Transverse colon (tissue), 4 donors: ENCODE measurements around the gene GALM. TPM values are rescaled to one million over a fixed set of nuclear protein-coding genes. Genes with fewer than 3 reads are reported as not detected.

Experiments
- DNase-seq: peaks from one replicate; pipeline ENCODE4 v3.0.0-alpha.2; 2019
- H3K27ac ChIP-seq, 4 donors: fragments of 200-600 bp; sonication (generic); 2 replicates each; pipeline ENCODE4 v1.5.1; 2016 to 2018; ENCODE audit warnings: inconsistent platforms in 4 of 4
- H3K27me3 ChIP-seq: fragments of 200-600 bp; sonication (generic); 2 replicates; pipeline ENCODE4 v1.5.1; 2017; ENCODE audit warnings: inconsistent platforms
- H3K36me3 ChIP-seq, 4 donors: fragments of 200-600 bp; sonication (generic); 2 replicates each; pipeline ENCODE4 v1.5.1; 2017 to 2019; ENCODE audit warnings: inconsistent platforms in 4 of 4
- H3K4me1 ChIP-seq, 4 donors: fragments of 200-600 bp; sonication (generic); 2 replicates each; pipeline ENCODE4 v1.5.1; 2017 to 2020; ENCODE audit warnings: inconsistent platforms in 4 of 4
- H3K4me3 ChIP-seq, 4 donors: fragments of 200-600 bp; sonication (generic); 1 replicate in 1 of 4; 2 replicates in 3 of 4; pipeline versions ENCODE4 v1.5.1 to v1.6.1; 2017 to 2019; ENCODE audit warnings: inconsistent platforms in 4 of 4
- H3K9me3 ChIP-seq, 2 donors: fragments of 200-600 bp; sonication (generic); 2 replicates each; pipeline ENCODE4 v1.5.1; 2017 to 2019; ENCODE audit warnings: inconsistent platforms in 2 of 2
- EP300 ChIP-seq: sonication (generic); formaldehyde crosslinking; IDR thresholded peaks from one replicate; pipeline ENCODE4 v1.6.1; 2017; ENCODE audit warnings: antibody characterized with exemption, low read depth
- POLR2A ChIP-seq: fragments of 450-650 bp; IDR thresholded peaks from one replicate; pipeline ENCODE4 v1.6.1; 2016; ENCODE audit warnings: antibody characterized with exemption, mild to moderate bottlenecking, moderate library complexity
- POLR2AphosphoS5 ChIP-seq, 3 donors: sonication (generic); formaldehyde crosslinking; IDR thresholded peaks; one replicate each; pipeline ENCODE4 v1.6.1; 2016; ENCODE audit warnings: antibody characterized with exemption in 3 of 3
- WGBS, 2 donors: methylation state at CpG; one replicate each; pipeline ENCODE4 v1.1.5; 2018; ENCODE audit warnings: low coverage in 1 of 2; 5-methylcytosine and 5-hydroxymethylcytosine counted together
- in situ Hi-C, 4 donors: fragments of 200-750 bp; cut with MboI; loops; one replicate each; pipeline versions ENCODE4 v1.15.0 to v1.15.1; 2017; ENCODE audit warnings: low sequenced_read_pairs in 3 of 4, low pct_ligation_motif_present in 1 of 4, low pct_unique_long_range_greater_than_20kb in 1 of 4
- intact Hi-C: fragments of 100-400 bp; cut with DNase I; formaldehyde crosslinking; loops from one replicate; pipeline ENCODE4 v1.15.1; 2023; ENCODE audit warnings: low total_unique reads
- total RNA-seq, 4 donors: library from RNA; depleted of rRNA; stranded (reverse); fragments of >200 nt; gene quantifications; one replicate each; pipeline ENCODE4 v1.1.0, GENCODE V29; 2016
- TF ChIP-seq, protein P1 (sequence below), 5 experiments: fragments of 200-600 bp in 3 of 5; fragments of 450-650 bp in 2 of 5; sonication (generic) in 3 of 5; IDR thresholded peaks; 1 replicate in 2 of 5; 2 replicates in 3 of 5; pipeline ENCODE4 v1.5.1; 2016 to 2017; ENCODE audit warnings: antibody characterized with exemption in 5 of 5, inconsistent platforms in 3 of 5, mild to moderate bottlenecking in 2 of 5, moderate library complexity in 1 of 5

GALM gene
- total RNA-seq, 4 donors from 2014 or later = 35.5 to 80.6 (median 70.9) TPM

DNA sequence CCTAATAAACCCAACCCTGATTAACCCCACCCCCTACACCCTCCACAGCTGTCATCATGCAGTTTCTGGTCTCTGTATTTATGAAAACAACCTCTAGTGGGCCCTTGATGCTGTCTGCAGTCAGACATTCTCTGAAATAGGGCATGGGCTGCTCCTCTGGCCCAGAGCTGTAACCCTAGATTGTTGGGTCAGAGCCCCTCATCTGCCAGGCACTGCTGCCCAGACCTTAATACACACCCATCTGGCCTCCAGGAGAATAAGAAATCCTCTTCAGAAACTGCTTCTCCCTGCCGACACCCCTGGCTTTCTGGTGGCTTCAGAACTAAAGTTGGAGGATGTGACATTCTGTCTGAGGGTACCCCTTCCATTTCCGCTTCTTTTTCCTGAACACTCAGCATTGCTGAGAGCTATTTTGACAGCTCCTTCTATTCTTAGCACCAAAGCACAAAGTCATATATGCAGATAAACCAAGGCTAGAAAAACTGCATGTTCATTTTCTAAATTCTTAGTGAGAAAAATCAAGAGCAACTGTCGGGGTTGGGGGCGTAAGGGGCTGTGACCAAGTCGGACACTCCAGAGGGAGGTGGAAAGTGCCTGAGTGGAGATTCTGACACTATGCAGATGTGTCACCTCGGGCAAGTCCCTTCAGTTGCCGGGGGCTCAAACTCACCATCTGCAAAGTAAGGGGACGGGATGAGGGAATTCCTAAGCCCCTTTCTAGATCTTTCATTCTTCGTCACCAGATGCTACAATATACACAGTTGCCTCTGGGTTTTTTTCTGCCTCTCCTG lies 56.6 kb downstream of the GALM start:
- in situ Hi-C loops (no loop called here), intact Hi-C loops (loop anchor here (10.0 kb wide), 1 partner anchor 118 kb away; the partner anchor contains the start of gene HNRNPLL)
- Histone ChIP-seq H3K4me1 (peaks cover 0 to 16% (median 0%) of the 10 kb centered on the region in 4 donors), H3K27me3 (no peaks in the 10 kb centered on the region), H3K9me3 (no peaks in the 10 kb centered on the region), H3K36me3 (no peaks in the 10 kb centered on the region), H3K27ac (peak overlapping the region in 2 of 4 donors; percentile 4 to 24), H3K4me3 (no peak overlapping the region)
- no peak for DNase-seq
- TF ChIP-seq POLR2AphosphoS5 (IDR thresholded peaks at IDR 0.05) (no peak), EP300 (no peak)
- 68 to 72% methylated on average over 6 to 9 of the region's 9 CpGs for WGBS, 2 donors

DNA sequence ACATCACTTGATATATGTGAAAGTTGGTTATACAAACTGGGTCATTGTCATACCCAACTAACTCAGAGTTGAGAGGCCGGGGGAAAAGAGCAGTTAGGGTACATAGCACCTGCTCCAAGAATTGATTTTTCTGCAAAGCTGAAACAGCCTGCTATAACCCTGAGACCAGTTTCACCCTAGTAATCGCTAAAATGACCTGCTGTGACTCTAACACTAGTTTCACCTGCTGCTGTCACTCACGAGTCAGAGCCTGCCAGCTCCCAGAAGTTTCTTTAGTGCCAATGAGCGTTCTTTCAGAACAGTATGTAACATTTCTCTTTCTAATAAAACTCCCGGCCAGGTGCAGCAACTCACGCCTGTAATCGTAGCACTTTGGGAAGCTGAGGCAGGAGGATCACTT lies 57.3 kb downstream of the GALM start:
- no peak overlapping the region for H3K4me3 ChIP-seq
- H3K27ac ChIP-seq = peak overlapping the region in 2 of 4 donors; percentile 4 to 24
- DNase-seq = no peak
- in situ Hi-C loops = no loop called here
- no peaks in the 10 kb centered on the region for H3K9me3 ChIP-seq
- 49 to 83% methylated on average over 3 to 7 of the region's 7 CpGs for WGBS, 2 donors
- peaks cover 0 to 16% (median 0%) of the 10 kb centered on the region in 4 donors for H3K4me1 ChIP-seq
- intact Hi-C loops = loop anchor here (10.0 kb wide), 1 partner anchor 118 kb away; the partner anchor contains the start of gene HNRNPLL
- TF ChIP-seq POLR2AphosphoS5 (IDR thresholded peaks at IDR 0.05) = no peak
- TF ChIP-seq EP300 = no peak
- TF ChIP-seq POLR2A = no peak
- TF ChIP-seq, protein P1, sequence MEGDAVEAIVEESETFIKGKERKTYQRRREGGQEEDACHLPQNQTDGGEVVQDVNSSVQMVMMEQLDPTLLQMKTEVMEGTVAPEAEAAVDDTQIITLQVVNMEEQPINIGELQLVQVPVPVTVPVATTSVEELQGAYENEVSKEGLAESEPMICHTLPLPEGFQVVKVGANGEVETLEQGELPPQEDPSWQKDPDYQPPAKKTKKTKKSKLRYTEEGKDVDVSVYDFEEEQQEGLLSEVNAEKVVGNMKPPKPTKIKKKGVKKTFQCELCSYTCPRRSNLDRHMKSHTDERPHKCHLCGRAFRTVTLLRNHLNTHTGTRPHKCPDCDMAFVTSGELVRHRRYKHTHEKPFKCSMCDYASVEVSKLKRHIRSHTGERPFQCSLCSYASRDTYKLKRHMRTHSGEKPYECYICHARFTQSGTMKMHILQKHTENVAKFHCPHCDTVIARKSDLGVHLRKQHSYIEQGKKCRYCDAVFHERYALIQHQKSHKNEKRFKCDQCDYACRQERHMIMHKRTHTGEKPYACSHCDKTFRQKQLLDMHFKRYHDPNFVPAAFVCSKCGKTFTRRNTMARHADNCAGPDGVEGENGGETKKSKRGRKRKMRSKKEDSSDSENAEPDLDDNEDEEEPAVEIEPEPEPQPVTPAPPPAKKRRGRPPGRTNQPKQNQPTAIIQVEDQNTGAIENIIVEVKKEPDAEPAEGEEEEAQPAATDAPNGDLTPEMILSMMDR (IDR thresholded peaks at IDR 0.05) = no peak
- no peaks in the 10 kb centered on the region for H3K27me3 ChIP-seq
- H3K36me3 ChIP-seq = no peaks in the 10 kb centered on the region

DNA sequence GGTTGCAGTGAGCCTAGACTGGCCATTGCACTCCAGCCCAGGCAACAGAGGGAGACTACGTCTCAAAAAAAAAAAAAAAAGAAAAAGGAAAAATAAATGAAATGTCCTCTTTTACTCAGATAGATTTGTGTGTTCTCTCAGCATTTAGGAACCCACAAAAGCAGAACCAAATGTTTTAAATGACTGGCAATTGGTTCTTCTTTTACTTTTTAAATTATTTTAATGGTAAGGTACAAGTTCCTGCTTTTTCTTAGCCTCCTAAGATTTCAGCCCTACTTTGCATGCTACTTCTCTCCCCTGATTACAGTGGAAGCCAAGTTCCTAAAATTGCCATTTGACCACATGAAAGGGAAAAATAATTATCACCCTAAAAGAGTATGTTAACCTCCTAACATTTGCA lies 61.7 kb downstream of the GALM start:
- TF ChIP-seq EP300 (no peak), POLR2A (no peak), POLR2AphosphoS5 (IDR thresholded peaks at IDR 0.05) (no peak)
- TF ChIP-seq, protein P1 (IDR thresholded peaks at IDR 0.05) = no peak

DNA sequence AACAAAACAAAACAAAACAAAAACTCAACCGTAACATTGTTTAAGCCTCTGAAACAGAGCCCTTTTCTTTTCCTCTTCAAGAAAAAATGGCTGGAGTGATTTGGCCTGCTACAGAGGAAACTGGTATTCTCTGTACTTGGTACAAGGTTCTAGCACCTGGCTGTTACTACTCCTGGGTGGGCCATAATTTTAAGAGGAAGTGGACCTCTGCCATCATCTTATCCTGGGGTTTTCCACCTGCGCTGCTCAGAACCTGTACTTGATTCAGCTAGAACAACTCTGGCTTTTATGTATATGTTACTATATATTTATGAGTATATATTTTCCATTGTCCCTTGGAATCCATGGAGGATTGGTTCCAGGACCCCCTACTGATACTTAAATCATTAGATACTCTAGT lies 62.8 kb downstream of the GALM start:
- H3K27ac ChIP-seq = no peak overlapping the region
- H3K4me1 ChIP-seq = peaks cover 0 to 4% (median 0%) of the 10 kb centered on the region in 4 donors
- TF ChIP-seq, protein P1 (IDR thresholded peaks at IDR 0.05) = no peak
- TF ChIP-seq POLR2A (no peak), POLR2AphosphoS5 (IDR thresholded peaks at IDR 0.05) (no peak), EP300 (no peak)
- H3K36me3 ChIP-seq = peaks cover 0 to 17% (median 5%) of the 10 kb centered on the region in 4 donors
- in situ Hi-C loops = loop anchor here in 2 of 4 donors (25.0 kb wide), 1 partner anchor 416 kb away; no protein-coding TSS in a partner anchor
- no peaks in the 10 kb centered on the region for H3K9me3 ChIP-seq
- intact Hi-C loops = loop anchor here (10.0 kb wide), 1 partner anchor 124 kb away; the partner anchor contains the start of gene HNRNPLL
- no peak for DNase-seq
- H3K27me3 ChIP-seq = no peaks in the 10 kb centered on the region
- no peak overlapping the region for H3K4me3 ChIP-seq
- WGBS, 2 donors = 42 to 95% methylated on average over 2 of the region's 2 CpGs

More for the DNA sequence above, 61.7 kb downstream of the GALM start:
- Histone ChIP-seq H3K9me3 (no peaks in the 10 kb centered on the region), H3K27ac (no peak overlapping the region), H3K36me3 (peaks cover 0 to 17% (median 5%) of the 10 kb centered on the region in 4 donors), H3K4me1 (no peaks in the 10 kb centered on the region), H3K4me3 (no peak overlapping the region), H3K27me3 (no peaks in the 10 kb centered on the region)
- DNase-seq = no peak
- 83 to 89% methylated on average over 1 of the region's 1 CpG for WGBS, 2 donors
- in situ Hi-C loops = loop anchor here in 2 of 4 donors (25.0 kb wide), 1 partner anchor 415 kb away; no protein-coding TSS in a partner anchor
- intact Hi-C loops = loop anchor here (10.0 kb wide), 1 partner anchor 123 kb away; the partner anchor contains the start of gene HNRNPLL
